ENCODE results near the gene RHCG.

Gene RHCG

DNA sequence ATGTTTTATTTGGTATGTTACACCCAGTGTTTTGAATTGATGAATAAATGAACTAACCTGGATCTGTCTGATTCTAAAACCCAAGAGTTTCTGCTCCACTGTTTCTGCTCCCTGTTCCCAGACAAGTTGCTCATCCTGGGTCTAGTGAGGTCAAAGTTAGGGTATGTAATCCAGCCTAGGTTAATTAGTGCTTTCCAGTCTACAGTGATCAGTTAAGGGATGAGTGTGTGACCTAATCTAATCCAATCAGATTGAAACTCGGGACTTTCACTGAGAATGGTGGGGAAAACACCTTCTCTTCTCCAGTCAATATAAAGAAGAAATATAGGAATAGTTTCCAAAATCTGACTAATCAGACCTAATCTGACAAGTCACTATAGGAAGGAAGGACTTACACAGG is 27.8 kb upstream of the RHCG start:
- POLR2A ChIA-PET, result no interaction called here
- CTCF ChIA-PET, result no interaction called here
- TF ChIP-seq L3MBTL2 (conservative IDR thresholded peaks at IDR 0.05) (no peak), FOXK2 (IDR thresholded peaks at IDR 0.05) (no peak), HDGF (IDR thresholded peaks at IDR 0.05; ENCODE audit: borderline replicate concordance) (no peak), NFRKB (IDR thresholded peaks at IDR 0.05) (no peak), BHLHE40 (IDR thresholded peaks at IDR 0.05; ENCODE audit: borderline replicate concordance) (no peak), CTBP1 (IDR thresholded peaks at IDR 0.05; ENCODE audit: borderline replicate concordance) (no peak), FOXA1 (IDR thresholded peaks at IDR 0.05) (no peak), SP1 (IDR thresholded peaks at IDR 0.05) (no peak), LEF1 (IDR thresholded peaks at IDR 0.05; ENCODE audit: borderline replicate concordance) (no peak), SUZ12 (IDR thresholded peaks at IDR 0.05) (no peak), ZNF384 (IDR thresholded peaks at IDR 0.05) (no peak), ARNT (IDR thresholded peaks at IDR 0.05) (no peak), ELF4 (IDR thresholded peaks at IDR 0.05) (no peak), FOXM1 (IDR thresholded peaks at IDR 0.05; ENCODE audit: borderline replicate concordance) (no peak), TARDBP (IDR thresholded peaks at IDR 0.05) (no peak)
- TF ChIP-seq, protein P1, sequence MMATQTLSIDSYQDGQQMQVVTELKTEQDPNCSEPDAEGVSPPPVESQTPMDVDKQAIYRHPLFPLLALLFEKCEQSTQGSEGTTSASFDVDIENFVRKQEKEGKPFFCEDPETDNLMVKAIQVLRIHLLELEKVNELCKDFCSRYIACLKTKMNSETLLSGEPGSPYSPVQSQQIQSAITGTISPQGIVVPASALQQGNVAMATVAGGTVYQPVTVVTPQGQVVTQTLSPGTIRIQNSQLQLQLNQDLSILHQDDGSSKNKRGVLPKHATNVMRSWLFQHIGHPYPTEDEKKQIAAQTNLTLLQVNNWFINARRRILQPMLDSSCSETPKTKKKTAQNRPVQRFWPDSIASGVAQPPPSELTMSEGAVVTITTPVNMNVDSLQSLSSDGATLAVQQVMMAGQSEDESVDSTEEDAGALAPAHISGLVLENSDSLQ (IDR thresholded peaks at IDR 0.05), result no peak
- no peak for DNase-seq (ENCODE audit: extremely low spot score)

DNA sequence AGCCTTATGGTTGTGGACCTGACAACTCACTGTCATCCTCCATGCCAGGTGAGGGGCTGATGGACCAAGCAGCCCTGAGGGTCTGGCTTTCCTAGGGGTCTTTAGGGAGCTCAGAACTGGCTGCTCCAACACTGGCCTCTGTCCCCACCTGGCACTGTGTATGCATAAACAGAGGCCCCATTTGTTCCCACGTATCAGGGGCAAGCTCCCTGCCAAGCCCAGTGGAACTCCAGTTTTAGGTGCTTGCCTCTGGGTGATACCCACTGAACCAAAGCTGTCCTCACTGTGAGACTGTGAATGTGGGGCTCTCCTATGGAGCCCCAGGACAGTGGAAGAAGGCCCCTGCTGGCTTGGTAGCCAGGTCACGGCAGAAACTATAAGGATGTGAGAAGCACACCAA is 26.7 kb upstream of the RHCG start:
- TF ChIP-seq L3MBTL2 (conservative IDR thresholded peaks at IDR 0.05) (no peak), ELF4 (IDR thresholded peaks at IDR 0.05) (no peak), BHLHE40 (IDR thresholded peaks at IDR 0.05; ENCODE audit: borderline replicate concordance) (no peak), FOXA1 (IDR thresholded peaks at IDR 0.05) (no peak), ZNF384 (IDR thresholded peaks at IDR 0.05) (no peak), FOXM1 (IDR thresholded peaks at IDR 0.05; ENCODE audit: borderline replicate concordance) (no peak), TARDBP (IDR thresholded peaks at IDR 0.05) (no peak), LEF1 (IDR thresholded peaks at IDR 0.05; ENCODE audit: borderline replicate concordance) (no peak)
- TF ChIP-seq, protein P1 (IDR thresholded peaks at IDR 0.05), result no peak
- POLR2A ChIA-PET, result interaction anchor here (0.9 kb wide), 1 partner anchor 52 kb away, joined by 3 read pairs; the partner anchor contains the start of gene TICRR

DNA sequence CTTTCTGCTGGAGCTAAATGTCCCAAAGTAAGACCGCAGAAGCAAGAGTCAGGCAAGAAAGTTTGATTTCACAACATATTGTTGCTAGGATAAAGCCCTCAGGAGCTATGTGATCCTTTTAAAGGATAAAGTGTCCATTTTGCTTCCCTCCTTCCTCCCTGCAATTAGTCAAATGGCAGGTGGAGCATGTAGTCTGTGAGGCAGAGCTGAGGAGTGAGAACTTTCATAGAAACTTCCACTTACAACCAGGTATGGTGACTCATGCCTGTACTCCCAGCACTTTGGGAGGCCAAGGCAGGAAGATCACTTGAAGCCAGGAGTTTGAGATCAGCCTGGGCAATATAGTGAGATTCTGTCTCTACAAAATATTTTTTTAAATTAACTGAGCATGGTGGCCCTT is 25.2 kb upstream of the RHCG start:
- DNase-seq (ENCODE audit: extremely low spot score), result no peak
- ChIA-PET POLR2A (no interaction called here), CTCF (interaction anchor here (1.1 kb wide), 1 partner anchor 79 kb away, joined by 3 read pairs; no protein-coding TSS in a partner anchor)
- TF ChIP-seq TARDBP (IDR thresholded peaks at IDR 0.05), result no peak
- no peak for TF ChIP-seq SUZ12 (IDR thresholded peaks at IDR 0.05)
- no peak for TF ChIP-seq FOXM1 (IDR thresholded peaks at IDR 0.05; ENCODE audit: borderline replicate concordance)
- TF ChIP-seq SP1 (IDR thresholded peaks at IDR 0.05), result no peak
- TF ChIP-seq, protein P1 (IDR thresholded peaks at IDR 0.05), result no peak
- no peak for TF ChIP-seq CTBP1 (IDR thresholded peaks at IDR 0.05; ENCODE audit: borderline replicate concordance)
- TF ChIP-seq NFRKB (IDR thresholded peaks at IDR 0.05), result no peak
- TF ChIP-seq LEF1 (IDR thresholded peaks at IDR 0.05; ENCODE audit: borderline replicate concordance), result no peak
- no peak for TF ChIP-seq HDGF (IDR thresholded peaks at IDR 0.05; ENCODE audit: borderline replicate concordance)
- no peak for TF ChIP-seq FOXK2 (IDR thresholded peaks at IDR 0.05)
- no peak for TF ChIP-seq BHLHE40 (IDR thresholded peaks at IDR 0.05; ENCODE audit: borderline replicate concordance)
- no peak for TF ChIP-seq ZNF384 (IDR thresholded peaks at IDR 0.05)
- TF ChIP-seq ELF4 (IDR thresholded peaks at IDR 0.05), result no peak
- TF ChIP-seq L3MBTL2 (conservative IDR thresholded peaks at IDR 0.05), result no peak
- TF ChIP-seq ARNT (IDR thresholded peaks at IDR 0.05), result no peak
- TF ChIP-seq FOXA1 (IDR thresholded peaks at IDR 0.05), result no peak

More for the DNA sequence above, 26.7 kb upstream of the RHCG start:
- CTCF ChIA-PET, result no interaction called here
- no peak for DNase-seq (ENCODE audit: extremely low spot score)

DNA sequence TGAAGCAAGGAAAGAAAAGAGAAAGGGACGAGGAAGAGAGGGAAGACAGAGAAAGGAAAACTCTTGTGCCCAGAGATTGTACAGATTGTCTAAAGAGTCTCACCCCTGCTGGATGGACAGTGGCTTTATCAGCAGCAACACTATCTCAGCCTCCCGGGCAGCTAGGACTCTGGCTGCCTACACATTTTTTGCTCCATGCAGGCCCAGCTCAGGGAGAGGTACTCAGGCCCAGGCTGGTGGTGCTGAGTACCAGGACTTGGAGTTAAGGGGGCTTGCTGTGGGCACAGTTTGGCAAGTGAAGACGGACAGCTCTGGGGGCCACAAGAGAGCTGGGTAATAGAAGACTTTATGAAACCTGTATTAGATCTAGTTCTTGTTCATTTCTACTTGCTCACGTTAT is 19.1 kb upstream of the RHCG start:
- no peak for DNase-seq (ENCODE audit: extremely low spot score)
- ChIA-PET CTCF (interaction anchor here (0.6 to 0.7 kb wide), 2 partner anchors 16 to 131 kb away, joined by 3 read pairs; no protein-coding TSS in a partner anchor), POLR2A (no interaction called here)
- TF ChIP-seq ZNF384 (IDR thresholded peaks at IDR 0.05), result no peak
- no peak for TF ChIP-seq SUZ12 (IDR thresholded peaks at IDR 0.05)
- no peak for TF ChIP-seq SP1 (IDR thresholded peaks at IDR 0.05)
- no peak for TF ChIP-seq L3MBTL2 (conservative IDR thresholded peaks at IDR 0.05)
- no peak for TF ChIP-seq BHLHE40 (IDR thresholded peaks at IDR 0.05; ENCODE audit: borderline replicate concordance)
- TF ChIP-seq CTBP1 (IDR thresholded peaks at IDR 0.05; ENCODE audit: borderline replicate concordance), result no peak
- TF ChIP-seq ARNT (IDR thresholded peaks at IDR 0.05), result no peak
- TF ChIP-seq FOXM1 (IDR thresholded peaks at IDR 0.05; ENCODE audit: borderline replicate concordance), result no peak
- no peak for TF ChIP-seq FOXK2 (IDR thresholded peaks at IDR 0.05)
- no peak for TF ChIP-seq FOXA1 (IDR thresholded peaks at IDR 0.05)
- no peak for TF ChIP-seq ELF4 (IDR thresholded peaks at IDR 0.05)
- no peak for TF ChIP-seq TARDBP (IDR thresholded peaks at IDR 0.05)
- TF ChIP-seq, protein P1 (IDR thresholded peaks at IDR 0.05), result no peak
- no peak for TF ChIP-seq NFRKB (IDR thresholded peaks at IDR 0.05)
- no peak for TF ChIP-seq HDGF (IDR thresholded peaks at IDR 0.05; ENCODE audit: borderline replicate concordance)
- no peak for TF ChIP-seq LEF1 (IDR thresholded peaks at IDR 0.05; ENCODE audit: borderline replicate concordance)

DNA sequence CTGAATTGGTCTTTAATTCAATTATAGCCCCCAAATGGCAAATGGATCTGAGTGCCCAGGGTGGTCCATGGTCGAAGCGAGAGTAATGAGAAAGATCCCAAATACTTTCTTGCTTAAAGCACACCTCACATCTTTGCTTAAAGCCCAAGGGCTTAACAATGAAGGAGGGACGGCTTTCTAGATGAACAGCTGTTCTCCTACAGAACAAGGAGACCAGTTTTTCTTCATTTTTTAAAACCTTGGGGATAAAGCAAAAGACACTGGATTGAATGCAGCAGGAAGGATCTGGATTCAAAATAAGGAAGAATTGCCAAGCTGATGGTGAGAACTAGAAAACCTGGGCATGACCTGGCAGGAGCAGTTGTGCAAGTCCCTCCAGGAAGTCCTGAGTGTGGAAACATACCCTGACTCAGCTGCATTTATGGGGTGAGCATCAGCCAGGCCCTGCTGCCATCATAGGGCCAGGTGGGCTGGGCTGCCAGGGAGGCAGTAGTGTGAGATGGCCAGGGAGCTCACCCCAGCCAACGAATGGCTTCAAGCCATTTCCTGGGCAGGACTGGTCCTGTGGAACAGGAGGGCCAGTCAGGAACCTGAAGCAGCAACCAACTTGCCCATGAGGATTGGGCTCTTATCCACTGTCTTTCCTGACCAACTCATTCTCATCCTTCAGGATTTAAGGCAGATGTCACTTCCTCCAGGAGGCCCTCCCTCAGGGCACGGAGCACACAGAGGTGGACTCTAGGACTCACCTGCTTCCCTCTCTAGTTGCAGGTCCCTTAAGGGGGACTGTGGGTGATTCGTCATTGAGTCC is 18.4 kb upstream of the RHCG start:
- no peak for TF ChIP-seq LEF1 (IDR thresholded peaks at IDR 0.05; ENCODE audit: borderline replicate concordance)
- TF ChIP-seq CTBP1 (IDR thresholded peaks at IDR 0.05; ENCODE audit: borderline replicate concordance), result no peak
- TF ChIP-seq FOXK2 (IDR thresholded peaks at IDR 0.05), result no peak
- TF ChIP-seq BHLHE40 (IDR thresholded peaks at IDR 0.05; ENCODE audit: borderline replicate concordance), result no peak
- no peak for TF ChIP-seq L3MBTL2 (conservative IDR thresholded peaks at IDR 0.05)
- no peak for TF ChIP-seq SUZ12 (IDR thresholded peaks at IDR 0.05)
- no peak for TF ChIP-seq ARNT (IDR thresholded peaks at IDR 0.05)
- TF ChIP-seq, protein P1 (IDR thresholded peaks at IDR 0.05), result no peak
- no peak for TF ChIP-seq ZNF384 (IDR thresholded peaks at IDR 0.05)
- no peak for TF ChIP-seq ELF4 (IDR thresholded peaks at IDR 0.05)
- no peak for TF ChIP-seq TARDBP (IDR thresholded peaks at IDR 0.05)
- no peak for TF ChIP-seq HDGF (IDR thresholded peaks at IDR 0.05; ENCODE audit: borderline replicate concordance)
- no peak for TF ChIP-seq SP1 (IDR thresholded peaks at IDR 0.05)
- TF ChIP-seq FOXA1 (IDR thresholded peaks at IDR 0.05), result no peak
- TF ChIP-seq NFRKB (IDR thresholded peaks at IDR 0.05), result no peak
- TF ChIP-seq FOXM1 (IDR thresholded peaks at IDR 0.05; ENCODE audit: borderline replicate concordance), result no peak
- POLR2A ChIA-PET, result no interaction called here
- CTCF ChIA-PET, result interaction anchor here (0.7 kb wide), 1 partner anchor 131 kb away, joined by 3 read pairs; no protein-coding TSS in a partner anchor
- no peak for DNase-seq (ENCODE audit: extremely low spot score)
